MM.1S (cell line): Measurements from ENCODE around the gene POMT2.

ENCODE experiments used
- CTCF ChIP-seq: fragments of 300-600 bp; sonication (generic); IDR thresholded peaks from 2 replicates; pipeline ENCODE4 v1.5.1; 2016; ENCODE audit warnings: antibody characterized with exemption, low read length, mixed read lengths
- EZH2phosphoT487 ChIP-seq: fragments of 300-600 bp; sonication (generic); IDR thresholded peaks from 2 replicates; pipeline ENCODE4 v1.6.1; 2018; ENCODE audit warnings: antibody characterized with exemption, low read length

GRCh38 chr14:77248666-77249065 is 72.0 kb downstream of the POMT2 start:
- TF ChIP-seq CTCF (no peak), EZH2phosphoT487 (no peak)
